Activated T-cell treated with anti-CD3 and anti-CD28 coated beads, Interleukin-2, amount 50 U/mL, for 4 hours (primary cell): ENCODE data around the gene AMT. TPM values are rescaled to one million over a fixed set of nuclear protein-coding genes. Genes with fewer than 3 reads are reported as not detected.
"Not testable (repeated sequence)": the region's sequence is repeated elsewhere in the genome, so short reads cannot be mapped to it uniquely, and the experiment has no call there.

Experiments
- ATAC-seq, 2 donors: fragments of 200-7000 bp; cut with Tn5 transposase; one replicate each; pipeline ENCODE4 v1.10.0; 2021
- DNase-seq: peaks from one replicate; pipeline ENCODE4 v3.0.0-alpha.2; 2020
- H3K27me3 Mint-ChIP-seq: one replicate; pipeline ENCODE4 v1.8.0; 2021; ENCODE audit warnings: low read depth, mixed read lengths
- H3K36me3 Mint-ChIP-seq: one replicate; pipeline ENCODE4 v1.8.0; 2022; ENCODE audit warnings: mixed read lengths; ENCODE audit not compliant: insufficient read depth
- H3K4me1 Mint-ChIP-seq: one replicate; pipeline ENCODE4 v1.8.0; 2021; ENCODE audit warnings: low read depth, mixed read lengths
- H3K4me3 Mint-ChIP-seq: one replicate; pipeline ENCODE4 v1.8.0; 2021; ENCODE audit warnings: mild to moderate bottlenecking, moderate library complexity, mixed read lengths
- H3K9me3 Mint-ChIP-seq: one replicate; pipeline ENCODE4 v1.8.0; 2021; ENCODE audit warnings: mixed read lengths
- total RNA-seq, 3 donors: library from RNA; stranded (reverse); gene quantifications; one replicate each; pipeline ENCODE4 v1.2.1, GENCODE V29; 2021

AMT gene
- total RNA-seq, 3 donors from 2014 or later, result 0.50 to 1.1 (median 0.81) TPM

GRCh38 chr3:49412632-49413337, 9.5 kb downstream of the AMT start:
- DNase-seq, result no peak
- Mint-ChIP-seq H3K4me3 (peak overlapping the region; percentile 89), H3K9me3 (no peaks in the 10 kb centered on the region), H3K27me3 (no peaks in the 10 kb centered on the region), H3K36me3 (peaks cover 12% of the 10 kb centered on the region), H3K4me1 (peaks cover 71% of the 10 kb centered on the region)
- ATAC-seq, result no peak

GRCh38 chr3:49411968-49412631, 10.2 kb downstream of the AMT start, which contains the start of the genes RHOA and TCTA:
Gene RHOA, minus strand, starts transcription at chr3:49411976. Its CDS starts 36,387 bp downstream, at chr3:49375589.
Gene TCTA, plus strand, starts transcription at chr3:49412423. Its CDS starts 4 bp downstream, at chr3:49412427.
- no peaks in the 10 kb centered on the region for H3K27me3 Mint-ChIP-seq
- H3K36me3 Mint-ChIP-seq, result peaks cover 12% of the 10 kb centered on the region
- peak; percentile 99 for DNase-seq
- H3K9me3 Mint-ChIP-seq, result no peaks in the 10 kb centered on the region
- peak within 1 kb of the TSS; percentile 95 for H3K4me3 Mint-ChIP-seq
- peak; percentile 89 to 90 for ATAC-seq
- peaks cover 70% of the 10 kb centered on the region for H3K4me1 Mint-ChIP-seq

- Mint-ChIP-seq H3K4me3 (peak overlapping the region; percentile 95), H3K36me3 (peaks cover 12% of the 10 kb centered on the region), H3K27me3 (no peaks in the 10 kb centered on the region), H3K4me1 (peaks cover 69% of the 10 kb centered on the region), H3K9me3 (no peaks in the 10 kb centered on the region)
- DNase-seq, result peak; percentile 23
- peak; percentile 34 to 39 for ATAC-seq
These were observed 10.7 kb downstream of the AMT start for GRCh38 chr3:49411535-49411967.

DNA sequence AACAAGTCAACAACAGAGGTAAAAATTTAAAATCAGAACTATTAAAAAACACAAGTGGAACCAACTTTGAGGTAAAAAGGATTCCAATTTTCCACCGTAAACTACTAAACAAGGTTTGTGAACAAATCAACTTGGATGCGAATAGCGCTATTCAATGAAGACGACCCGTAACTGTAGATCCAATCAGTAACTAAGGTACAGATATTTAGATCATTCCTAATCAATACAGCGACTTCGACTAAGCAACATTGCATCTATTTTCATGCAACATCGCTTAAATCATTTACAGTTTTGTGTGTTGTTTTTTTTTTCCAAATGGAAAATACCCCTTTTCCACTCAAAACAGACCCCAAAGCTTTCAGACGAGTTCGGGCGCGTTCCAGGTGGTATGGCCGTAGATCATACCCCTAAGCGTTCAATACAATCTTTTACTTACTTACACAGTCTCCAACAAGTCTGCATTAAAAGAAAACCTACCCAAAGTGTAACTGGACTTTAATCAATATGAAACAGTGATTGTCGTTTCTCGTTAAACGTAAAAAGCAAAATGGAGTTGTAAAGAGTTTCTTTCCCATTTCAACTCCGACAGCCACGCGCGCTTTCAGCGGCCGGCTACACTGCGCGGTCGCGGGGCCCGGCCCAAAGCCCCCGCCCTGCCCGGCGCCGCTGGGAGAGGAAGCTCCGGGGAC, 11.3 kb downstream of the AMT start:
- peak overlapping the region; percentile 95 for H3K4me3 Mint-ChIP-seq
- no peaks in the 10 kb centered on the region for H3K27me3 Mint-ChIP-seq
- DNase-seq, result no peak
- no peaks in the 10 kb centered on the region for H3K9me3 Mint-ChIP-seq
- no peak for ATAC-seq
- H3K4me1 Mint-ChIP-seq, result peaks cover 69% of the 10 kb centered on the region
- peaks cover 10% of the 10 kb centered on the region for H3K36me3 Mint-ChIP-seq

- Mint-ChIP-seq H3K9me3 (no peaks in the 10 kb centered on the region), H3K36me3 (peaks cover 11% of the 10 kb centered on the region), H3K27me3 (no peaks in the 10 kb centered on the region), H3K4me3 (peak overlapping the region; percentile 95), H3K4me1 (peaks cover 70% of the 10 kb centered on the region)
- ATAC-seq (no peak), DNase-seq (no peak)
These were observed 12.0 kb downstream of the AMT start for GRCh38 chr3:49410066-49410845.

GRCh38 chr3:49406571-49407565, 15.4 kb downstream of the AMT start:
- ATAC-seq (no peak), DNase-seq (no peak)
- peak overlapping the region; percentile 57 for H3K4me3 Mint-ChIP-seq
- peaks cover 51% of the 10 kb centered on the region for H3K4me1 Mint-ChIP-seq
- H3K36me3 Mint-ChIP-seq, result peaks cover 14% of the 10 kb centered on the region
- no peaks in the 10 kb centered on the region for H3K27me3 Mint-ChIP-seq
- H3K9me3 Mint-ChIP-seq, result no peaks in the 10 kb centered on the region

- Mint-ChIP-seq H3K36me3 (peaks cover 18% of the 10 kb centered on the region), H3K4me1 (peaks cover 60% of the 10 kb centered on the region)
- H3K9me3 Mint-ChIP-seq, DNase-seq, ATAC-seq, H3K27me3 Mint-ChIP-seq, H3K4me3 Mint-ChIP-seq: not testable (repeated sequence)
These were observed 16.7 kb downstream of the AMT start for GRCh38 chr3:49405570-49405969.

DNA sequence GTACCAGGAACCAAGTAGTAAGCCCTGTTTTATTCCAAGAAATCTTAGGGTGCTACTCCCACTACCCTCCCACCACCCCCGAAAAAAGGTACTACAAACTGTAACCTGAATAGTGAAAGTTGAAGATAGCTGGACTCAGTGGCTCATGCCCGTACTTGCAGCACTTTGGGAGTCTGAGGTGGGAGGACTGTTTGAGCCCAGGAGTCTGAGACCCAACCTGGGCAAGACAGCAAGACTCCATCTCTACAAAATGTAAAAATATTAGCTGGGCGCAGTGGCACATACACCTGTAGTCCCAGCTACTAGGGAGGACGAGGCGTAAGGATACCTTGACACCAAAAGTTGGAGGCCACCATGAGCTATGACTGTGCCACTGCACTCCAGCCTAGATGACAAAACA, 18.4 kb downstream of the AMT start:
- no peak overlapping the region for H3K4me3 Mint-ChIP-seq
- ATAC-seq, result no peak
- H3K9me3 Mint-ChIP-seq, result no peaks in the 10 kb centered on the region
- DNase-seq, result no peak
- peaks cover 22% of the 10 kb centered on the region for H3K36me3 Mint-ChIP-seq
- peaks cover 61% of the 10 kb centered on the region for H3K4me1 Mint-ChIP-seq
- no peaks in the 10 kb centered on the region for H3K27me3 Mint-ChIP-seq

DNA sequence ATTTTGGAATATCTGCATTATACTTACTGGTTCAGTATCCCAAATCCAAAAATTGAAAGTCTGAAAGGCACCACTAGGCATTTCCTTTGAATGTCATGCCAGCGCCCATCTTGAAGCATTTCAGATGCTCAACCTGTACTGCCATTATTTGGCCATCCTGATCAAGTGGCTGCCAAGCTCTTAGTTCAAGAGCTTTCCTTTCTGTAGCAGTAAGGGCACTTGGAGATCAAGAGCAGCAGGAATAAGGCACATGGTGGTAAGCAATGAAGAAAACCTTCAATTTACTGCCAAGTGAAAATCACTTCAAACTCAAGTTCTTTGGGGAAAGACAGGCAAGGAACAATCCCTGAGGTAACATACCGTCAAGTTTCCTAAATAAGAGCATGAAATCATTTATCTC, 20.5 kb downstream of the AMT start:
- no peaks in the 10 kb centered on the region for H3K27me3 Mint-ChIP-seq

GRCh38 chr3:49399461-49399860, 22.8 kb downstream of the AMT start:
- Mint-ChIP-seq H3K4me3 (no peak overlapping the region), H3K36me3 (peaks cover 33% of the 10 kb centered on the region), H3K9me3 (no peaks in the 10 kb centered on the region), H3K4me1 (peaks cover 60% of the 10 kb centered on the region), H3K27me3 (no peaks in the 10 kb centered on the region)
- ATAC-seq, result peak; percentile 48 to 49
- no peak for DNase-seq

More for the DNA sequence above, 20.5 kb downstream of the AMT start:
- Mint-ChIP-seq H3K4me3 (no peak overlapping the region), H3K36me3 (peaks cover 28% of the 10 kb centered on the region), H3K4me1 (peaks cover 58% of the 10 kb centered on the region), H3K9me3 (no peaks in the 10 kb centered on the region)
- no peak for ATAC-seq
- no peak for DNase-seq

GRCh38 chr3:49397470-49397869, 24.8 kb downstream of the AMT start:
- Mint-ChIP-seq H3K4me3 (peak overlapping the region; percentile 4), H3K27me3 (no peaks in the 10 kb centered on the region), H3K9me3 (no peaks in the 10 kb centered on the region), H3K4me1 (peaks cover 68% of the 10 kb centered on the region), H3K36me3 (peaks cover 31% of the 10 kb centered on the region)
- DNase-seq, result no peak
- peak in 1 of 2 donors; percentile 51 for ATAC-seq

DNA sequence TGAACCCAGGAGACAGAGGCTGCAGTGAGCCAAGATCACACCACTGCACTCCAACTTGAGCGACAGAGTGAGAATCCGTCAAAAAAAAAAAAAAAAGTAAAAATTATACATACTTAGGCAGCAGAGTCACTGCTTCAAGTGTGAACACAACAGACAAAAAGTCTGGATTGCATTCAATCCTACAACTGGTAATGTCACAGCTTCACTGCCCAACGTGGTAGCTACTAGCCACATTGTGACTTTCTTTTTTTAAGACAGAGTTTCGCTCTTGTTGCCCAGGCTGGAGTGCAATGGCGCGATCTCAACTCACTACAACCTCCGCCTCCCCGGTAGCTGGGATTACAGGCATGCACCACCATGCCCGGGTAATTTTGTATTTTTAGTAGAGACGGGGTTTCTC, 31.0 kb downstream of the AMT start:
- H3K9me3 Mint-ChIP-seq, H3K4me3 Mint-ChIP-seq, ATAC-seq, H3K27me3 Mint-ChIP-seq, DNase-seq: not testable (repeated sequence)
- peaks cover 19% of the 10 kb centered on the region for H3K36me3 Mint-ChIP-seq
- H3K4me1 Mint-ChIP-seq, result peaks cover 52% of the 10 kb centered on the region

DNA sequence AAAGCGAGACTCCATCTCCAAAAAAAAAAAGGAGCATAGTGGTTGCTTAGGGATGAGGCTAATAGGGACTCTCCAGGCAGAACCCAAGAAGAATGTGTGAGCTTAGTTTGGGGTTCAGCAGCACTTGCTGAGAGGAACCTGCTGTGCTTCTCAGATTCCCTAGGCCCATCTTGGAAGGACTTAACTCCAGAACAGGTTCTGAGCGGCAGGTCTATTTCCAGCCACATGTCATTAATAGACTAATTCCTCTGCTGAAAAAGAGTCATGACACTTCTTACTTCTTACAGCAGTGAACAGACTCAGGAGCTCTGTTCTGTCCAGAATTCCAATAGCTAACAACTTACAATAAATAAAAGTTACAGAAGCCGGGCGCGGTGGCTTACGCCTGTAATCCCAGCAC, 33.0 kb downstream of the AMT start:
- peaks cover 12% of the 10 kb centered on the region for H3K36me3 Mint-ChIP-seq
- no peaks in the 10 kb centered on the region for H3K27me3 Mint-ChIP-seq
- no peak for ATAC-seq
- H3K9me3 Mint-ChIP-seq, result no peaks in the 10 kb centered on the region
- no peak overlapping the region for H3K4me3 Mint-ChIP-seq
- peaks cover 50% of the 10 kb centered on the region for H3K4me1 Mint-ChIP-seq
- no peak for DNase-seq
